Fibroblast of mammary gland (primary cell): ENCODE results near the gene TRIM31.

Experiments used
- DNase-seq: peaks from one replicate; pipeline ENCODE4 v3.0.0-alpha.2; 2010; ENCODE audit warnings: low read depth
- H3K4me3 ChIP-seq: 2 replicates; pipeline ENCODE4 v1.5.1; 2011; ENCODE audit warnings: low read depth, mild to moderate bottlenecking, low read length, moderate library complexity; ENCODE audit not compliant: control insufficient read depth
- CTCF ChIP-seq: conservative IDR thresholded peaks from 2 replicates; pipeline ENCODE4 v1.5.1; 2011; ENCODE audit warnings: low read depth, low read length, inconsistent platforms; ENCODE audit not compliant: control insufficient read depth, insufficient read depth

Gene TRIM31

GRCh38 chr6:30136570-30137286 is 23.8 kb upstream of the TRIM31 start:
- H3K4me3 ChIP-seq = no peak overlapping the region
- no peak for TF ChIP-seq CTCF
- no peak for DNase-seq

- no peak within 1 kb of the TSS for H3K4me3 ChIP-seq
- no peak for DNase-seq
- TF ChIP-seq CTCF = no peak
Measured at GRCh38 chr6:30135757-30136156, 22.9 kb upstream of the TRIM31 start, which contains the start of gene TRIM40. Gene TRIM40, plus strand, starts transcription at chr6:30136140. Its CDS starts 897 bp downstream, at chr6:30137037.

- TF ChIP-seq CTCF = no peak
- H3K4me3 ChIP-seq = no peak overlapping the region
- no peak for DNase-seq
Measured at GRCh38 chr6:30135147-30135546, 22.3 kb upstream of the TRIM31 start.

- DNase-seq = no peak
- H3K4me3 ChIP-seq = no peak overlapping the region
- TF ChIP-seq CTCF = no peak
Measured at GRCh38 chr6:30131947-30132497, 19.1 kb upstream of the TRIM31 start.

- H3K4me3 ChIP-seq = no peak overlapping the region
- TF ChIP-seq CTCF = peak; percentile 100
- peak; percentile 81 for DNase-seq
Measured at GRCh38 chr6:30130887-30131862, 18.3 kb upstream of the TRIM31 start.

GRCh38 chr6:30130179-30130679 is 17.3 kb upstream of the TRIM31 start:
- H3K4me3 ChIP-seq = no peak overlapping the region
- no peak for TF ChIP-seq CTCF

More at GRCh38 chr6:30130179-30130679, 17.3 kb upstream of the TRIM31 start:
- DNase-seq = no peak
